Measurements from ENCODE around the gene NPHS1.

GRCh38 chr19:35846038-35846668, 6.2 kb downstream of the NPHS1 start:
- TF ChIP-seq CTCF (IDR thresholded peaks at IDR 0.05): no peak
- peak; percentile 71 for TF ChIP-seq EZH2phosphoT487 (IDR thresholded peaks at IDR 0.05)
- peak; percentile 78 for TF ChIP-seq EZH2 (IDR thresholded peaks at IDR 0.05)
